HG03045 (cell line): ENCODE data around the gene SDCCAG8.

Experiments
- ATAC-seq: cut with Tn5 transposase; IDR thresholded peaks from one replicate; pipeline ENCODE4 v1.9.1; 2021; ENCODE audit warnings: mild to moderate bottlenecking, moderate library complexity; ENCODE audit not compliant: unreplicated experiment

The SDCCAG8 gene

GRCh38 chr1:243415663-243416408 is 160.0 kb downstream of the SDCCAG8 start:
- ATAC-seq = no peak

GRCh38 chr1:243416495-243416894 is 160.7 kb downstream of the SDCCAG8 start:
- peak; percentile 74 for ATAC-seq

GRCh38 chr1:243420016-243420945 is 164.4 kb downstream of the SDCCAG8 start:
- no peak for ATAC-seq

- no peak for ATAC-seq
Observed at GRCh38 chr1:243420946-243421685, 165.3 kb downstream of the SDCCAG8 start.

- ATAC-seq = peak; percentile 93
Observed at GRCh38 chr1:243421784-243422183, 165.9 kb downstream of the SDCCAG8 start.

- peak; percentile 5 for ATAC-seq
Observed at GRCh38 chr1:243422362-243422761, 166.5 kb downstream of the SDCCAG8 start.

- no peak for ATAC-seq
Observed at GRCh38 chr1:243428084-243428483, 172.2 kb downstream of the SDCCAG8 start.

- ATAC-seq = no peak
Observed at GRCh38 chr1:243428617-243429342, 172.9 kb downstream of the SDCCAG8 start.

- ATAC-seq = no peak
Observed at GRCh38 chr1:243431591-243431990, 175.8 kb downstream of the SDCCAG8 start.

- ATAC-seq = no peak
Observed at GRCh38 chr1:243432136-243432535, 176.3 kb downstream of the SDCCAG8 start.

- ATAC-seq = no peak
Observed at GRCh38 chr1:243433737-243434370, 178.0 kb downstream of the SDCCAG8 start.

- no peak for ATAC-seq
Observed at GRCh38 chr1:243434594-243434993, 178.8 kb downstream of the SDCCAG8 start.

GRCh38 chr1:243435836-243436235 is 180.0 kb downstream of the SDCCAG8 start:
- ATAC-seq = no peak

GRCh38 chr1:243438146-243438545 is 182.3 kb downstream of the SDCCAG8 start:
- ATAC-seq = no peak

GRCh38 chr1:243438815-243439214 is 183.0 kb downstream of the SDCCAG8 start:
- no peak for ATAC-seq

GRCh38 chr1:243440406-243440805 is 184.6 kb downstream of the SDCCAG8 start:
- ATAC-seq = no peak

- ATAC-seq = no peak
Observed at GRCh38 chr1:243441601-243442000, 185.8 kb downstream of the SDCCAG8 start.

- ATAC-seq = no peak
Observed at GRCh38 chr1:243443557-243443956, 187.7 kb downstream of the SDCCAG8 start.

- no peak for ATAC-seq
Observed at GRCh38 chr1:243447347-243447746, 191.5 kb downstream of the SDCCAG8 start.

- no peak for ATAC-seq
Observed at GRCh38 chr1:243447844-243448243, 192.0 kb downstream of the SDCCAG8 start.
